Hematopoietic multipotent progenitor cell treated with erythropoietin and hydrocortisone succinate and interleukin-3 and kit ligand, for 8 days (in vitro differentiated cells): ENCODE data around the gene SNRK.
"Not testable (repeated sequence)": the region's sequence is repeated elsewhere in the genome, so short reads cannot be mapped to it uniquely, and the experiment has no call there.

ENCODE experiments used
- DNase-seq: peaks from one replicate; pipeline ENCODE4 v3.0.0-alpha.2; 2015

SNRK gene

DNA sequence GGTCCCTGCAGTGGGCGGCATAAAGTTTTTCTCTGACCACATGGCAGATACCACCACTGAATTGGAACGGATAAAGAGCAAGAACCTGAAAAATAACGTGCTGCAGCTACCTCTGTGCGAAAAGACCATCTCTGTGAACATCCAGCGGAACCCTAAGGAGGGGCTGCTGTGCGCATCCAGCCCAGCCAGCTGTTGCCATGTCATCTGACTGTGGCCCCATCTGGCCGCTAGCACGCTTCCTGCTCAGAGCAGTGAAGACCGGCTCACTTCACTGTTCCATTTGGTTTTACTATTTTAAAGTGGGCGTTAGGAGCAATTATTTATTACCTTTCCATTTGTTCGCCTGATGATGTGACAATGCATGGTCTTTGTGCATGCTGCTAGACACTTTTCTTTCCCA is 62.0 kb downstream of the SNRK start:
- no peak for DNase-seq

DNA sequence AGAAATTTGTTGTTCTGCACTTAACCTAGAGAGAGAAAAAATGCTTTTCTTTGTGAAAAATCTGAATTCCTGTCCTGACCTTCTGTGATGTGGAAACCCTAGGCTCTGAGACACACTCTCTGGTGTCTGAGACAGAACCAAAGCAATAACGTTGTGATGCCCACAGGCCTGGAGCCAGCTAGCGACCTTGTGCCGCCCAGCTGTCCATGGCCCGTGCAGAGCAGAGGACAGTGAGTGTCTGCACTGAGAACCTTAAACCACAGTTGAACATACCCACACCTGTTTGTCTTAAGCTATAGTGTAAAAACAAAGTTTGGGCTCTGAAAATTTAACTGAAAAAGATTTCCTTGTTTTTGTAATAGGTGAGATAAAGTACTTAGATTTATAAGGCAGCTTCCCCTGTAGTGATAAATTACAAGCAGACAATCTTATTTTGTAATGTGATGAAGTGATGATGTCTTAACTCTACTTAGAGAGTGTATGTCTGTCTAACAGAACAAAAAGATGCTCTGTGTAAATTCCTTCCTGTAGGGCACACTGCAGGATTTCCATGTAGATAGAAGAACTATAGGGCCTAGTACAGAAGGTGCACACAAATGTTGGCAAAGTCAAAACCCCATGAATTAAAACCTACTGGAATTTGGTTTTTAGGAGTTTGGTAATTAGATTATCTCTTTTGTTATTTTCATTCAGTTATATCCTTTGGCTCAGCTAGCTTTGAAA is 62.7 kb downstream of the SNRK start:
- no peak for DNase-seq

DNA sequence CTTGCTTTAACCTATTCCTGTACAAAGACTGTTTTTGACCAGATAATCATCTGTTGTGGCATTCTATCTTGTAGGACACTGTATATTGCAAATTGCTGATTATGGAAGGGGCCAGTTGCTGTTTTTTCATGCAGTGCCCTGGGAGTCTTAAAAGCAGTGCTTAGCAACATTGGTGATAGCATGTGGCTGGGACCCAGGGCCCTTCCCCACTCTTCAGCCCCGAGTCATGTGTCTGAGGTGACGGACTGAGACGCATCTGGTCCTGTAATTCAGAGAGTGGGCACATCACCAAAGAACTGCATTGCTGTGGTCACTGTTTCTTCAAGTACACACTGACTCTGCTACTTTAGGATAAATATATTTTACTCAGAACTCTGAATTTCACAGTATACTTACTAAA is 63.4 kb downstream of the SNRK start:
- DNase-seq: peak; percentile 75

GRCh38 chr3:43353393-43353792 is 67.1 kb downstream of the SNRK start:
- no peak for DNase-seq

GRCh38 chr3:43353923-43354670 is 67.8 kb downstream of the SNRK start:
- DNase-seq: no peak

DNA sequence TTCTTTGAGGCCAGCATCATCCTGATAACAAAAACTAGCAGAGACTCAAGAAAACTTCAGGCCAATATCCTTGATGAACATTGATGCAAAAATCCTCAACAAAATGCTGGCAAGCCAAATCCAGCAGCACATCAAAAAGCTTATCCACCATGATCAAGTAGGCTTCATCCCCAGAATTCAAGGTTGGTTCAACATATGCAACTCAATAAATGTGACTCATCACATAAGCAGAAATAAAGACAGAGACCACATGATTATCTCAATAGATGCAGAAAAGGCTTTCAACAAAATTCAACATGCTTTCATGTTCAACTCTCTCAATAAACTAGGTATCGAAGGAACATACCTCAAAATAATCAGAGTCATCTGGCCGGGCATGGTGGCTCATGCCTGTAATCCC is 69.7 kb downstream of the SNRK start:
- not testable (repeated sequence) for DNase-seq

GRCh38 chr3:43361077-43361476 is 74.7 kb downstream of the SNRK start:
- DNase-seq: no peak

GRCh38 chr3:43362183-43362582 is 75.8 kb downstream of the SNRK start:
- no peak for DNase-seq

DNA sequence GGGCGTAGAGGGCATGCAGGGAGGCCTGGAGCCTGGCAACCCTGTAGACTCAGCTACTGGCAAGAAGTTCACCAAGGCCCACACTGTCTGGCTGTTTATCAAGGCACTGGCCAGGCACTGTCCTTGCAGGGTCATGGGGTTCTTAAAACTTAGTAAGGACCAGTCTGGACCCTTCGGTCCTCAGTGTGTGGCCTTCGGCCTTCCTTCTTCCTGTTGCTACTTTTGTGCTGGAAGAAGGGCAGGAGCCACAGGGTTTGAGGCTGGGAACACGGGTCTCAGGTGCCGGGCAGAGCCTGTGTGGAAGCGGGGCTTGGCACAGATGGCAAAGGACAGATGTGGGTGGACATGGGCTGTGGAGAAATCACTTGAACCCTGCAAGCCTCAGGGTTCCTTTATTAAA is 76.6 kb downstream of the SNRK start:
- no peak for DNase-seq

- DNase-seq: no peak
Measured at GRCh38 chr3:43363621-43364266, 77.4 kb downstream of the SNRK start.

GRCh38 chr3:43364494-43364893 is 78.2 kb downstream of the SNRK start:
- DNase-seq: no peak

- DNase-seq: no peak
Measured at GRCh38 chr3:43364926-43365325, 78.6 kb downstream of the SNRK start.

DNA sequence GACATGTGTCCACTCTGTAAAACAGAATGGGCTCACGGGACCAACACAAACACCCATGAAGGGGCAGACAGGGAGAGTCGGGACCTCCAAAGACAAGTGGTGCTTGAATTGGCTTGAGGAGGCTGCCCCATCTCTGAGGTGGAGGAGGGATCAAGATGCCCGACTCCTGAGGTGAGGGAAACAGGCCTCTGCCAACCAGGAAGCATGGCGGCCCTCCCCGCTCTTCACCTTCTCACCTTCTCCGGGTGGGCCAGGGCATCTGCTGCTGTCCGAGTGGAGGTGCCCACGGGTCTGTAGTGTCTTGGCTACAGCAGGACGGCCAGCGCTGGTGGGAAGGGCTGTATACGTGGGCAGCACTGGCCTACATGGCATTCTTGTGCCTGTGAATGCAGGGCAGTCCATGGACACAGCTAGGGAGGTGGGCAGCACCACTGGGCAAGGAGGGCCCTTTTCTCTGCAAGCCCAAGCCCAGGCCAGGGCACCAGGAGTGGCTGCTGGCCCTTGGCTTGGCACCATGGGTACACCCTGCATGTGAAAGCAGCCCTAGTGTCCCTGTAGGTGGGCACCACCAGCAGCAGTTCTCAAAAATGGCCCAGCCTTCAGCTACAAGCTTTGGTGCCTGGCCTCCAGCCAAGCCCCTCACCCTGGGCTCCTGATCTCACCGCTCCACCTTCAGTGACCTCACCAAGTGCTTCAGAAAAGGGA is 79.4 kb downstream of the SNRK start:
- no peak for DNase-seq

DNA sequence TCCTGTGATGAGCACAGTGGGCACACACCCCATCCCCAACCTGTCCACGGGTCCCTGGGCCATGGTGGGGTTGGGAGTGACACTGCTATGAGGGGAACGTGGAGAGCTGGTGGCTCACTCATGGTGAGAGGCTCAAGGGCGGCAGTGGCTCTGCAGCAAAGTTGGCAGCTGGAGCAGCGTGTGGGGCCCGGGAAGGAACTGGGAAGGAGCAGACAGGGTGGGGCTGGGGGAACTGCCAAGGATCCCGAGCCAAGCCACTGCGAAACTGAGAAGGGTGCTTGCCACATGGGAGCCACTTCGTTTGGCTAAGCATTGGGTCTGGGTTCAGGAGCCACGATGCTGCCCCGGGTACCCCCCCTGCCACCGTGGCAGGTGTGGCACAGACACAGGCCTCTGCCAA is 80.1 kb downstream of the SNRK start:
- DNase-seq: no peak

DNA sequence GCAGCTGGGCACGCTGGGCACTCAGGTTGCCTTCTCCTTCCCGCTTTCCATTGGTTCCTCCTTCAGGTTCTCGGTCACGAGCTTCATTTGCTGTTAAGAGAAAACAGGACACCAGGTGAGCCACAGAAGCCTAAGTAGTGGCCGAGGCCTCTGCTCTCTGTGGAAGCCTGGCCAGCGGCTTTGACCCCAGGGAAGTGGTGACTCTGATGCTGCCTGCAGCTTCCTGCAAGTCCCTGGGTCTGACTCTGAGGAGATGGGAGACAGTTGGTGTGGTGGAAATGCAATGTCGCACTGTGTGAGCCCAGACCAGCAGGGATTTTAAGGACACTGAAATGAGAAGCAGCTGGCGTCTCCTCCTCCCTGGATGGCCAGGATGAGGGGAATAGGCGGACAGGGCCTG is 80.5 kb downstream of the SNRK start:
- no peak for DNase-seq

DNA sequence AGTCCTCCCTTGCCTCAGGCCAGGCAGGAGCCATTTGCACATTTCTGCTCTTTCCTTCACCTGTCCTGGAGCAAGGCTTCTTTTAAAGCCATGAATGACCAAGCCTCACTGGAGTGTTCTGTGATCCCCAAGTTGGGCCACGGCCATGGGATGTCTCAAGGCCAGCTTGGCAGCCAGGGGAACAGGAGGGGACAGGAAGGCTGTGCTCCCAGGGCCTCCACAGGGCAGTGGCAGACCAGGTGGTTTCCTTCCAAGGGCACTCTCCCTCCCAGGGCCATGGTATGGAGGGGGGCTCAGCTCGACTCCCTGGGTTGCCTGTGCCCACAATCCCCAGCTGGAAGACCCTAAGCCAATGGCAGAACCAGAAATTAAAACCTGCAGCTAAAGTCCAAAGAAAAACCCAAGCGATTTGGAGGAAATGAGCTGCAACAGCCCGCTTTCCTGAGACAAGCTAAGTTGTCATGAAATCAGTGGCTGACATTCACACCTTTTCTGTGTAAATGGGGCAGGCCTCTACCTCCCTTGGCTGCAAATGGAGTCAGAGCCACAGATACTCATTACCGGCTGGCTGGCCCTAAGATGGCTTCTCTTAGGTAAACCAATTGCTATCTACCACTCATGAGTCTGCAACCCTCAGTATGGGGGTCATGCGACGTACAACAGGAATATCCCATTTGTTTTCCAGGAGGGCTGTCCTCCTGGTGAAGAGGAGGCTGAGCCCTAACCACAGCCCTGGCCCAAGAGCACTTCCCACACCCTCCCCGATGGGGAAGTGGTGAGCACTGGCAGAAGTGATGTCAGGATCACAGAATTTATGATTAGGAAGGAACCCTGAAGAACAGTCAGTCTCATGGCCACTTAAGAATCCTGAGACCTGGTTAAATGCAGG is 83.3 kb downstream of the SNRK start:
- DNase-seq: no peak

DNA sequence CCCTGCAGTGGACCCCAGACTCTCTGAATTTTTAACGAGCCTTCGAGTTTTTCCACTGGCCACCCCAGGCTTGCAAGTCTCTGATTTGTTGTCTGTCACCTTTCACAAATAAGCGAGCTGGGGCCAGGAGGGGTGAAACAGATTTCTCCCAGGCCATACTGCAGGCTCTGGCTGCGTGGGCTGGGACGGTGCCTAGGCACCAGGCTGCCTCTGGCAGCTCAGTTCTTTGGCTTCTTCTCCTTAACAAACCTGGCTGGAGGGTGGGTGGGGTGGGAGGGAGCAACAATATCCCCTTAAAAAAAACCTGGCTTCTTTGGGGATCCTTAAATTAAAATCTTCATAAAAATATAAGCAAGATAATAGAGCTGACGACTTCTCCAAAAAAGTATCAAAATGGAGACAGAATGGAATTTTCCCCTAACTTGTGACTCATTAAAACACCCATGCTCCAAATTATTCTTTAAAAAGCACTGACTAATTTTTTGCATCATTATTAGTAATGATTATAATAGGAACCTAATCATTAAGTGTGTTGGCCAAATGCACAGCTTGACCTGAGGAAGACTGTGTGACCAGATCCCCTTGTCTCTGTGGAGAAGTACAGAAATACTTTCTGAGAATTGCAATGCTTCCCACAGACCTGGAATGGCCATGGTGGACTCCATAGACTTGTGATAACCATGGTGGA is 84.1 kb downstream of the SNRK start:
- no peak for DNase-seq

DNA sequence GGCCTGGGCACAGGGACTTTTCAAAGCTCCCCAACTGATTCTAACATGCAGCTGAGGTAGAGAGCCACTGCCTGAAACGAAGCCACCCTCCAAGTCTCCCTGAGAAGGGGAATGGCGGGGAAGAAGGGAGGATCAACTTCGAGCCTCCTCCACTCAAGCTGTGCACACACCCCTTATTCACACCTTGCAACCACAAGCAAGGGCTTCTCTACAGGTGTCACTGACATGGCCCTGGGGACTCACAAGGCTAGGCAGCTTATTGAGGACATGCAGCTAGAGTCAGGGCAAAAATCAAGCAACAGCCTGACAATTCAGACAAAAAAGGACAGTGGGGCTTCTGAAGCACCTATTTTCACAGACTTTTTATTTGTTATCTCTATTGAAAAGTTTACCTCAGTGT is 85.2 kb downstream of the SNRK start:
- no peak for DNase-seq

DNA sequence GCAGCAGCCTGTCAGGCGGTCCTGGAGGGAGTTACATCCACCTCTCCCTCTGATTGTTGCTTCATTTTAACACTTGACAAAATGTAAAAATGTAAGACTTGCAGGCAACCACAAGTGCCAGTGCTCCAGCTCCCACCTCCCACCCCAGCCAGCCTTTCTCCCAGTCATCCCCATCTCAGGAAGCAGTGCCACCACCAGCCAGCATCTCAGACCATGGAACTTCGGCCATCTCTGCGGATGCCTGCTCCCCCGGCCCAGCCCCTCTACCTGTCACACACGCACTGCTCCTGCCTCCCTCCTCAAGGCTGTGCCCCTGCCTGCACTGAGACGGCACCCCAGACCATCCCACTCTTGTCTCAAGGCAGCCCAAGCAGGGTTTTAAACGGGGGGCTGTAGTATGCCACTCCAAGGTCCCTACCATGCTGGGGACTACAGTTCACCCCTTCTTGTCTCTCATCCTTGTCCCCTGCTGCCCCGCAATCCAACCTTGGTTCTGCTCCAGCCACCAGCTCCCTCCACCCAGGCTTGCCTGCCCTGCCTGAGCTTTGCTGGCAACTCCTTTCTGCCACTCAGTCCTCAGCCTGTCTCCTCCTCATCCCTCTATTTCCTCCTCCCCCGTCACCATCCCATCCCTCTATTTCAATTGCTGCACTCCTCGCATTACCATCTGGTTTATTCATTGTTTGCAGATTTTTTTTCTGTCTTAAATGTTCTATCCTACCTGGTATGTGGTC is 85.8 kb downstream of the SNRK start:
- DNase-seq: no peak

GRCh38 chr3:43372809-43373559 is 86.6 kb downstream of the SNRK start:
- DNase-seq: no peak
